HFFc6 (cell line): ENCODE results near the gene GNG7. TPM values are rescaled to one million over a fixed set of nuclear protein-coding genes. Genes with fewer than 3 reads are reported as not detected.
"Not testable (repeated sequence)": the region's sequence is repeated elsewhere in the genome, so short reads cannot be mapped to it uniquely, and the experiment has no call there.

ENCODE experiments used
- DNase-seq: peaks from one replicate; pipeline ENCODE4 v3.0.0-alpha.2; 2018
- H3K27ac Mint-ChIP-seq: 2 replicates; pipeline ENCODE4 v1.8.0; 2020; ENCODE audit warnings: mild to moderate bottlenecking, mixed read lengths
- H3K27me3 Mint-ChIP-seq: 2 replicates; pipeline ENCODE4 v1.8.0; 2021; ENCODE audit warnings: mild to moderate bottlenecking, moderate library complexity, mixed read lengths; ENCODE audit not compliant: insufficient read depth
- H3K36me3 Mint-ChIP-seq: 2 replicates; pipeline ENCODE4 v1.8.0; 2021; ENCODE audit warnings: low read depth, mixed read lengths
- H3K4me1 Mint-ChIP-seq: 2 replicates; pipeline ENCODE4 v1.8.0; 2020; ENCODE audit warnings: low read depth, mixed read lengths
- H3K4me3 Mint-ChIP-seq: 2 replicates; pipeline ENCODE4 v1.8.0; 2020; ENCODE audit warnings: mild to moderate bottlenecking, moderate library complexity, mixed read lengths
- H3K9me3 Mint-ChIP-seq: 2 replicates; pipeline ENCODE4 v1.8.0; 2020; ENCODE audit warnings: mild to moderate bottlenecking, mixed read lengths
- CTCF ChIP-seq: fragments of 200-600 bp; sonication (generic); IDR thresholded peaks from 2 replicates; pipeline ENCODE4 v1.5.0; 2021; ENCODE audit warnings: antibody characterized with exemption, mild to moderate bottlenecking
- total RNA-seq, 6 experiments: library from RNA; stranded (reverse); fragmentation: NEBNext Ultra II Directional; extraction: Animal tissue kit (Norgen Biotek cat#: 25700); gene quantifications; 2 replicates in 1 of 6; 3 replicates in 5 of 6; pipeline ENCODE4 v1.2.3, GENCODE V29; 2021

The GNG7 gene
- total RNA-seq, 6 experiments from 2014 or later, result 0.09 to 0.29 (median 0.11) TPM; not detected in 1

- H3K36me3 Mint-ChIP-seq, result no peaks in the 10 kb centered on the region
- peaks cover 1% of the 10 kb centered on the region; the same call in 1 of the 2 replicates for H3K27me3 Mint-ChIP-seq
- H3K9me3 Mint-ChIP-seq, result no peaks in the 10 kb centered on the region
- TF ChIP-seq CTCF, result peak; percentile 17; the same call in 1 of the 2 replicates
- peak overlapping the region; percentile 43; the same call in 1 of the 2 replicates for H3K27ac Mint-ChIP-seq
- peak; percentile 78 for DNase-seq
- H3K4me3 Mint-ChIP-seq, result peak overlapping the region; percentile 53
- peaks cover 53% of the 10 kb centered on the region for H3K4me1 Mint-ChIP-seq
Observed at GRCh38 chr19:2495130-2495641, 207.3 kb downstream of the GNG7 start.

GRCh38 chr19:2494447-2495129 lies 207.9 kb downstream of the GNG7 start:
- Mint-ChIP-seq H3K27ac (peak overlapping the region; percentile 79), H3K9me3 (no peaks in the 10 kb centered on the region), H3K4me1 (peaks cover 56% of the 10 kb centered on the region), H3K36me3 (no peaks in the 10 kb centered on the region), H3K4me3 (peak overlapping the region; percentile 83), H3K27me3 (peaks cover 1% of the 10 kb centered on the region; the same call in 1 of the 2 replicates)
- TF ChIP-seq CTCF, result no peak
- DNase-seq, result peak; percentile 80

GRCh38 chr19:2494084-2494446 lies 208.4 kb downstream of the GNG7 start:
- no peaks in the 10 kb centered on the region for H3K9me3 Mint-ChIP-seq
- peak overlapping the region; percentile 83 for H3K4me3 Mint-ChIP-seq
- peaks cover under 1% of the 10 kb centered on the region; the same call in 1 of the 2 replicates for H3K27me3 Mint-ChIP-seq
- TF ChIP-seq CTCF, result no peak
- H3K27ac Mint-ChIP-seq, result peak overlapping the region; percentile 79
- DNase-seq, result peak; percentile 92
- no peaks in the 10 kb centered on the region for H3K36me3 Mint-ChIP-seq
- peaks cover 54% of the 10 kb centered on the region for H3K4me1 Mint-ChIP-seq

- H3K27me3 Mint-ChIP-seq, H3K36me3 Mint-ChIP-seq, H3K9me3 Mint-ChIP-seq, DNase-seq: not testable (repeated sequence)
- Mint-ChIP-seq H3K27ac (peak overlapping the region; percentile 79), H3K4me1 (peaks cover 56% of the 10 kb centered on the region), H3K4me3 (peak overlapping the region; percentile 83)
Observed at GRCh38 chr19:2493448-2493847, 209.0 kb downstream of the GNG7 start.

- peaks cover 5% of the 10 kb centered on the region for H3K27me3 Mint-ChIP-seq
- H3K4me3 Mint-ChIP-seq, result no peak overlapping the region
- H3K4me1 Mint-ChIP-seq, result peaks cover 57% of the 10 kb centered on the region
- no peak overlapping the region for H3K27ac Mint-ChIP-seq
- H3K36me3 Mint-ChIP-seq, result no peaks in the 10 kb centered on the region
- no peak for DNase-seq
- H3K9me3 Mint-ChIP-seq, result no peaks in the 10 kb centered on the region
- no peak for TF ChIP-seq CTCF
Observed at GRCh38 chr19:2492870-2493269, 209.6 kb downstream of the GNG7 start.

- Mint-ChIP-seq H3K27me3 (peaks cover 5% of the 10 kb centered on the region), H3K27ac (peak overlapping the region; percentile 85), H3K4me1 (peaks cover 55% of the 10 kb centered on the region), H3K4me3 (peak overlapping the region; percentile 75), H3K9me3 (no peaks in the 10 kb centered on the region), H3K36me3 (no peaks in the 10 kb centered on the region)
- peak; percentile 85 for DNase-seq
- TF ChIP-seq CTCF, result no peak
Observed at GRCh38 chr19:2491130-2491801, 211.2 kb downstream of the GNG7 start.
